ENCODE measurements around the gene KCNK18.

KCNK18 gene

DNA sequence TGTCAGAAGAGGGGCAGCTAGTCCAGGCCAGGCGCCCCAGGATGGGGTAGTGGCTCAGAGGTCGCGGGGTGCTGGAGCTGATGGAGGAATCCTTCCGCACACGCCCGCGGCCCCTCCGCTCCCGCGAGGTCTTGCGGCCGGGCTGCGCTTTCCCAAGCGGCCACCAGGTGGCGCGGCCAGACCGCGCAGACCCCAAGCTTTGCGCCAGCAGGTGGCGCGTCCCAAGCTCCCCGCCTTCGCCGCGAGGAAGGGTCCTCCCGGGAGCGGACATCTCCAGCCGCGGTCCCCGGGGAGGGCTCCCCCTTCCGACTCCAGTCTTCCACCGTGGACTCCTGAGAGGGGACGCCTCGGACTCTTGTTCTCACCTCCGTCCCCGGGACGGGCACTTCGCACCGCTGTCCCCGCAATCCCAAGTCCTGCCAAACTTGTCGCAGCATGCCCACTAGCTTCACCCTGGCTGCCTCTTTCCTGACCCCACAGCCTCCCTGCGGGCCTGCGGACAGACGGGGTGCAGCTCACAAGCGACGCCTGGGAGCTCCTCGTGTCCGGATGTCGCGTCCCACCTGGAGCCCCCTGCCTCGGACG is 19.4 kb downstream of the KCNK18 start:
- peak; percentile 93 for DNase-seq (ENCODE audit: low spot score)
- peak; percentile 100 for TF ChIP-seq CTCF (IDR thresholded peaks at IDR 0.05; ENCODE audit: borderline replicate concordance, control extremely low read depth, extremely low read depth, insufficient read depth, missing control alignments)
- in situ Hi-C loops (cut with MboI; ENCODE audit: low sequenced_read_pairs, unreplicated experiment) = loop anchor here (25.0 kb wide), 1 partner anchor 1021 kb away; no protein-coding TSS in a partner anchor

DNA sequence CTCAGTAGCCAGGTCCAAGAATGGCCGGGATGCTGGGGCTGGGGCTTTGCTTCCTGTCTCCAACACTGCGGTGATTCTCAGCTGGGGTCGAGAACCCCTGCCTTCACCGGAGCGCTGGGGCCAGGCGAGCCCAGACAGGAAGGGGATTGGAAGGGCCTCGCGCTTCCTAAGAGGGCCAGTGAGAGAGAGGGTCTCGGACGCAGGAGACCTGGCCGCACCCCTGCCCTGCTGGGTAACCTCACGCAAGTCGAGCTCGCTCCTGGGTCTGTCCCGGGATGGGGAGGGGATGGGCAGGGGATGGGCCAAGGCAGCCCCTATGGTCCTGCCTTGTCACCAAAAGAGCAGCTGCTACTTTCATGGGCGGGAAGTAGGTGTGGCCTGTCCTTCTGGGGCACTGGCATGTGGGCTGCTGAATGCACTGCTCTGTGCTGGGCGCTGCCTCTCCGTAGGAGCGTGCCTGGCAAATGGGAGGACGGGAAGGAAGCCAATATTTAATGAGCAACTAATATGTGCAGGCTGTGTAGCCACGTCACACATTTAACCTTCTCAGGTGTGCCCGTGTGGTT is 20.0 kb downstream of the KCNK18 start:
- in situ Hi-C loops (cut with MboI; ENCODE audit: low sequenced_read_pairs, unreplicated experiment) = loop anchor here (25.0 kb wide), 1 partner anchor 1020 kb away; no protein-coding TSS in a partner anchor
- no peak for TF ChIP-seq CTCF (IDR thresholded peaks at IDR 0.05; ENCODE audit: borderline replicate concordance, control extremely low read depth, extremely low read depth, insufficient read depth, missing control alignments)
- DNase-seq (ENCODE audit: low spot score) = peak; percentile 60

GRCh38 chr10:117218654-117219053 is 21.4 kb downstream of the KCNK18 start:
- no peak for DNase-seq (ENCODE audit: low spot score)
- TF ChIP-seq CTCF (IDR thresholded peaks at IDR 0.05; ENCODE audit: borderline replicate concordance, control extremely low read depth, extremely low read depth, insufficient read depth, missing control alignments) = no peak
- in situ Hi-C loops (cut with MboI; ENCODE audit: low sequenced_read_pairs, unreplicated experiment) = loop anchor here (25.0 kb wide), 1 partner anchor 1019 kb away; no protein-coding TSS in a partner anchor

DNA sequence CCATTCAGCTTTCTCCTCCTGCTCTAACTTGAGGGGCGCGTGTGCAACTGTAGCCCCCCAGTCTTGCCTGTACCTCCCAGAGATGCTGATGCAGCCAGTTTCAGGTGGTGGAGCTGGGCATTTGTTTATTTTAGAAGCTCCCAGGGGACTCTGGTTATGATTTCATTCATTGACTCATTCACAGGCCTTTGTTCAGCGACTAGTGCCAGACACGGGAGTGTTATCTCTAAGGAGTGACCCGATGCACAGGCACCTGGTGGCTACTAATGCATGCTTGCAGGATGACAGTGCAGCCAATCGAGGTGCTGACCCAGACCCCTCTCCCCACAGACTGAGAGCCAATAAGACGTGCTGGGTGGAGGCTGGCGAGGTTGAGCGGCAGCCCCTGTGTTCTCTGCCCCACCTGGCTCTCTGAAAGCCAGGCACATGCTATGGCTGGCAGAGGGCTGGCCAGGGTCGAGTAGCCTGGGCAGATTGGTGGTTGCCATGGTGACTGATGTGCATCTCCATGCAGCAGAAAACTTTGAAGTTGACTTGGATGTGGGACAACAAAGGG is 23.9 kb downstream of the KCNK18 start:
- in situ Hi-C loops (cut with MboI; ENCODE audit: low sequenced_read_pairs, unreplicated experiment) = loop anchor here (25.0 kb wide), 1 partner anchor 1016 kb away; no protein-coding TSS in a partner anchor
- no peak for DNase-seq (ENCODE audit: low spot score)
- no peak for TF ChIP-seq CTCF (IDR thresholded peaks at IDR 0.05; ENCODE audit: borderline replicate concordance, control extremely low read depth, extremely low read depth, insufficient read depth, missing control alignments)

DNA sequence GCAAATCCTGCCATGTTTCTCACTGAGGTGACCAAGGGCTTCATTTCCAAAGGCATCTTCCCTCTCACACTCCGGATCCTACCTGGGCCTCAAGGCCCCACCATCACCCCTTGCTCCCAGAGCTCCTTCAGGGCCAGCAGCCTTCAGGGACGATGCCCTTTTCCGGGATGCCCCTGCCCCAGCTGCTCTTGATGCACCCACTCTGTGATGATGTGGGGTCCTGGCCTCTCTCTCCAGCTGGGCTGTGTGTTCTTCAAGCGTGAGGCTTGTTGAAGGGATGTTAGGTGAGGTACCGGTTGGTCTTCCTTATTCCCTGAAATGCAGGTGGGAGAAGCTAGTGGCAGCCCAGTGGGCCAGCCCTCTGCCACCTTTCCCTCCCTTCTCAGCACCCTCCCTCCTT is 25.3 kb downstream of the KCNK18 start:
- no peak for TF ChIP-seq CTCF (IDR thresholded peaks at IDR 0.05; ENCODE audit: borderline replicate concordance, control extremely low read depth, extremely low read depth, insufficient read depth, missing control alignments)
- in situ Hi-C loops (cut with MboI; ENCODE audit: low sequenced_read_pairs, unreplicated experiment) = loop anchor here (25.0 kb wide), 1 partner anchor 1015 kb away; no protein-coding TSS in a partner anchor
- DNase-seq (ENCODE audit: low spot score) = no peak

DNA sequence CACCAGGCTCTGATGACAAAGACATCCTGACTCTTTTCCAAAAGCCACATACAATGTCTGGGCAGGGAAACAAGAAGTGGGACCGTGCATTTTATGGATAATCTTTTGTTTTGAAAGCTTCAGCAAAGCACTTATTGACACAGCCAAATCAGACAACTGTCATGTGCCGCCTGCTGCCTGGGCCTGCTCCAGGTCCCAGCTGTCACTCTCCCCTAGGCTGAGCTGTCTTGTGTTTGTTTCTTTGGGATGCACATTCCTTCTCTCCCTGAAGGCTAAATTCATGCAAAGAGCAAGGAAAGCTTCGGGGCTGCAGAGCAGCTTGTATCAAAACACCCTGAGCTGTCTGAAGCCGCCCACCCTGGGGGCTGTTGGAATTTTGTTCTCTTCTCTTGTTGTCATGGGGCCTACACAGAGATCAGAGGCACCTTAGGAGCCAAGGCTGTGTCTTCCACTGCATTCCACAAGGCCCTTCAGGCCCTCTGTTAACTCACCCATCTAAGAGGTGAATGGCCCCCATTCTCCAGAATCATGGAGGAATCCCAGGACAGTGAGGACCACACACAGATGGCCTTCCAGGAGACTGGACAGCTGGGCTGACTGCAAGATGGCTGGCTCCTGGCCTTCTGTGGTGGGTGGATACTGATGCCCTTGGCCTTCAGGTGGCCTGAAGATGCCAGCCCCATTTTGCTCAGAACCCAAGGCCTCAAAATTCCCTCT is 25.8 kb downstream of the KCNK18 start:
- in situ Hi-C loops (cut with MboI; ENCODE audit: low sequenced_read_pairs, unreplicated experiment) = loop anchor here (25.0 kb wide), 1 partner anchor 1014 kb away; no protein-coding TSS in a partner anchor
- no peak for TF ChIP-seq CTCF (IDR thresholded peaks at IDR 0.05; ENCODE audit: borderline replicate concordance, control extremely low read depth, extremely low read depth, insufficient read depth, missing control alignments)
- DNase-seq (ENCODE audit: low spot score) = no peak

Data from GM13976 (cell line).